Glutamatergic neuron (in vitro differentiated cells): Measurements from ENCODE around the gene NEURL1. TPM values are rescaled to one million over a fixed set of nuclear protein-coding genes. Genes with fewer than 3 reads are reported as not detected.

Experiments
- DNase-seq: peaks from one replicate; pipeline ENCODE4 v3.0.0; 2022
- H3K27ac Mint-ChIP-seq: one replicate; pipeline ENCODE4 v1.8.0; 2020; ENCODE audit warnings: mild to moderate bottlenecking, mixed read lengths, inconsistent platforms; ENCODE audit not compliant: unreplicated experiment
- H3K27me3 Mint-ChIP-seq: one replicate; pipeline ENCODE4 v1.8.0; 2020; ENCODE audit warnings: mild to moderate bottlenecking, moderate library complexity, mixed read lengths, inconsistent platforms; ENCODE audit not compliant: unreplicated experiment
- H3K36me3 Mint-ChIP-seq: one replicate; pipeline ENCODE4 v1.8.0; 2020; ENCODE audit warnings: mild to moderate bottlenecking, mixed read lengths, inconsistent platforms; ENCODE audit not compliant: unreplicated experiment
- H3K4me1 Mint-ChIP-seq: one replicate; pipeline ENCODE4 v1.8.0; 2020; ENCODE audit warnings: mild to moderate bottlenecking, low read depth, mixed read lengths, inconsistent platforms; ENCODE audit not compliant: unreplicated experiment
- H3K4me3 Mint-ChIP-seq: one replicate; pipeline ENCODE4 v1.8.0; 2020; ENCODE audit warnings: mild to moderate bottlenecking, mixed read lengths, inconsistent platforms; ENCODE audit not compliant: unreplicated experiment
- H3K9me3 Mint-ChIP-seq: one replicate; pipeline ENCODE4 v1.8.0; 2020; ENCODE audit warnings: mild to moderate bottlenecking, moderate library complexity, mixed read lengths, inconsistent platforms; ENCODE audit not compliant: unreplicated experiment
- CTCF ChIP-seq: fragments of 200-600 bp; sonication (generic); IDR thresholded peaks from one replicate; pipeline ENCODE4 v1.5.0; 2021; ENCODE audit not compliant: partially characterized antibody, unreplicated experiment
- total RNA-seq: library from RNA; stranded (reverse); fragmentation: NEBNext Ultra II Directional; extraction: Animal tissue kit (Norgen Biotek cat#: 25700); gene quantifications from one replicate; pipeline ENCODE4 v1.2.1, GENCODE V29; 2021; ENCODE audit not compliant: unreplicated experiment

Gene NEURL1
- total RNA-seq, 1 donor from 2014 or later: 3.1 TPM

- Mint-ChIP-seq H3K9me3 (peaks cover 10% of the 10 kb centered on the region), H3K36me3 (no peaks in the 10 kb centered on the region), H3K4me3 (no peak overlapping the region), H3K27me3 (peaks cover 11% of the 10 kb centered on the region), H3K4me1 (peaks cover 11% of the 10 kb centered on the region), H3K27ac (no peak overlapping the region)
- no peak for TF ChIP-seq CTCF
- no peak for DNase-seq
Measured at GRCh38 chr10:103620352-103620740, 126.8 kb downstream of the NEURL1 start.

- Mint-ChIP-seq H3K9me3 (peaks cover 10% of the 10 kb centered on the region), H3K27me3 (peaks cover 11% of the 10 kb centered on the region), H3K4me3 (no peak overlapping the region), H3K27ac (no peak overlapping the region), H3K36me3 (no peaks in the 10 kb centered on the region), H3K4me1 (peaks cover 9% of the 10 kb centered on the region)
- TF ChIP-seq CTCF: no peak
- no peak for DNase-seq
Measured at GRCh38 chr10:103620891-103621782, 127.6 kb downstream of the NEURL1 start.

- Mint-ChIP-seq H3K36me3 (no peaks in the 10 kb centered on the region), H3K27ac (no peak overlapping the region), H3K4me3 (no peak overlapping the region), H3K9me3 (peaks cover 10% of the 10 kb centered on the region), H3K27me3 (peaks cover 11% of the 10 kb centered on the region), H3K4me1 (peaks cover 9% of the 10 kb centered on the region)
- no peak for TF ChIP-seq CTCF
- no peak for DNase-seq
Measured at GRCh38 chr10:103621783-103622125, 128.2 kb downstream of the NEURL1 start.

GRCh38 chr10:103622286-103622685 is 128.8 kb downstream of the NEURL1 start:
- no peak overlapping the region for H3K4me3 Mint-ChIP-seq
- peaks cover 11% of the 10 kb centered on the region for H3K27me3 Mint-ChIP-seq
- TF ChIP-seq CTCF: no peak
- H3K9me3 Mint-ChIP-seq: peaks cover 10% of the 10 kb centered on the region
- no peak overlapping the region for H3K27ac Mint-ChIP-seq
- H3K4me1 Mint-ChIP-seq: peaks cover 6% of the 10 kb centered on the region
- H3K36me3 Mint-ChIP-seq: no peaks in the 10 kb centered on the region
- no peak for DNase-seq

GRCh38 chr10:103622935-103623574 is 129.6 kb downstream of the NEURL1 start:
- H3K27ac Mint-ChIP-seq: no peak overlapping the region
- peaks cover 8% of the 10 kb centered on the region for H3K9me3 Mint-ChIP-seq
- no peak for TF ChIP-seq CTCF
- no peak overlapping the region for H3K4me3 Mint-ChIP-seq
- no peaks in the 10 kb centered on the region for H3K36me3 Mint-ChIP-seq
- H3K4me1 Mint-ChIP-seq: peaks cover 6% of the 10 kb centered on the region
- no peak for DNase-seq
- H3K27me3 Mint-ChIP-seq: peaks cover 8% of the 10 kb centered on the region
